MCF 10A (cell line): ENCODE data around the gene VPS26A. TPM values are rescaled to one million over a fixed set of nuclear protein-coding genes. Genes with fewer than 3 reads are reported as not detected.

Experiments
- BruUV-seq: library from RNA; stranded (reverse); fragments of 400-500 nt; replicated peaks from 2 replicates; lab custom pipeline; 2021; lab: Mats Ljungman, UMichigan
- CTCF ChIA-PET: fragments of 300-600 bp; sonication (Branson Sonifier 250); formaldehyde crosslinking; extraction: SDS; loops from one replicate; lab custom pipeline; 2021; ENCODE audit warnings: antibody characterized with exemption, inconsistent platforms; lab: Yijun Ruan, JAX
- POLR2A ChIA-PET: fragments of 300-600, 350-650 bp; sonication (Branson Sonifier 250); formaldehyde crosslinking; extraction: SDS; loops from one replicate; lab custom pipeline; 2020; ENCODE audit warnings: antibody characterized with exemption, inconsistent platforms; lab: Yijun Ruan, JAX
- DNase-seq: peaks from one replicate; pipeline ENCODE4 v3.0.0-alpha.2; 2018; ENCODE audit not compliant: unreplicated experiment
- H3K27ac Mint-ChIP-seq: one replicate; pipeline ENCODE4 v1.8.0; 2022; ENCODE audit warnings: mild to moderate bottlenecking, low read depth, mixed read lengths; ENCODE audit not compliant: unreplicated experiment
- H3K27me3 Mint-ChIP-seq: one replicate; pipeline ENCODE4 v1.8.0; 2022; ENCODE audit warnings: mixed read lengths; ENCODE audit not compliant: insufficient read depth, unreplicated experiment
- H3K36me3 Mint-ChIP-seq: one replicate; pipeline ENCODE4 v1.8.0; 2022; ENCODE audit warnings: mild to moderate bottlenecking, moderate library complexity, mixed read lengths; ENCODE audit not compliant: insufficient read depth, unreplicated experiment
- H3K4me1 Mint-ChIP-seq: one replicate; pipeline ENCODE4 v1.8.0; 2022; ENCODE audit warnings: mixed read lengths; ENCODE audit not compliant: insufficient read depth, unreplicated experiment
- H3K4me3 Mint-ChIP-seq: one replicate; pipeline ENCODE4 v1.8.0; 2022; ENCODE audit warnings: mild to moderate bottlenecking, moderate library complexity, mixed read lengths; ENCODE audit not compliant: unreplicated experiment
- H3K9me3 Mint-ChIP-seq: one replicate; pipeline ENCODE4 v1.8.0; 2022; ENCODE audit warnings: mixed read lengths; ENCODE audit not compliant: unreplicated experiment
- CTCF ChIP-seq: fragments of 200-600 bp; IDR thresholded peaks from one replicate; pipeline ENCODE4 v1.8.0; 2022; ENCODE audit warnings: antibody characterized with exemption, mild to moderate bottlenecking; ENCODE audit not compliant: unreplicated experiment
- intact Hi-C: fragments of 100-400 bp; cut with micrococcal nuclease; formaldehyde crosslinking; loops from 2 replicates; pipeline ENCODE4 v1.14.1; 2022
- total RNA-seq: library from RNA; stranded (reverse); gene quantifications from 2 replicates; pipeline ENCODE4 v1.2.3, GENCODE V29; 2022

VPS26A gene
- total RNA-seq, 1 experiment from 2014 or later: 63.7 TPM

- ChIA-PET POLR2A (interaction anchor here (1.5 kb wide), 1 partner anchor 39 kb away, joined by 7 read pairs; the partner anchor contains the start of gene SUPV3L1), CTCF (no interaction called here)
- Mint-ChIP-seq H3K4me1 (peaks cover 16% of the 10 kb centered on the region), H3K27ac (no peak overlapping the region), H3K36me3 (no peaks in the 10 kb centered on the region), H3K4me3 (no peak overlapping the region), H3K9me3 (no peaks in the 10 kb centered on the region), H3K27me3 (no peaks in the 10 kb centered on the region)
- no TSS peak for BruUV-seq
- no peak for TF ChIP-seq CTCF
- no peak for DNase-seq
- intact Hi-C loops: loop anchor here (5.0 kb wide), 1 partner anchor 97 kb away; the partner anchor contains the start of gene VPS26A
Observed at GRCh38 chr10:69218831-69219230, 94.9 kb downstream of the VPS26A start.

GRCh38 chr10:69220041-69220451, 96.1 kb downstream of the VPS26A start, which contains the start of gene HKDC1:
HKDC1 (plus strand) TSS chr10:69220332; CDS start chr10:69220436, 104 bp downstream.
- POLR2A ChIA-PET: interaction anchor here (0.6 to 1.5 kb wide), 2 partner anchors 40 to 241 kb away, joined by 3 to 7 read pairs; partner anchors contain the start of gene SUPV3L1
- BruUV-seq: no TSS peak
- DNase-seq: no peak

GRCh38 chr10:69220507-69220906, 96.5 kb downstream of the VPS26A start:
- no peak for TF ChIP-seq CTCF
- no TSS peak for BruUV-seq

More at GRCh38 chr10:69220041-69220451, 96.1 kb downstream of the VPS26A start, which contains the start of gene HKDC1:
- Mint-ChIP-seq H3K4me3 (no peak within 1 kb of the TSS), H3K4me1 (peaks cover 21% of the 10 kb centered on the region), H3K36me3 (no peaks in the 10 kb centered on the region), H3K9me3 (no peaks in the 10 kb centered on the region), H3K27ac (no peak within 1 kb of the TSS), H3K27me3 (no peaks in the 10 kb centered on the region)
- intact Hi-C loops: no loop called here
- no peak for TF ChIP-seq CTCF
- CTCF ChIA-PET: no interaction called here

More at GRCh38 chr10:69220507-69220906, 96.5 kb downstream of the VPS26A start:
- Mint-ChIP-seq H3K27ac (no peak overlapping the region), H3K27me3 (no peaks in the 10 kb centered on the region), H3K36me3 (no peaks in the 10 kb centered on the region), H3K4me1 (peaks cover 26% of the 10 kb centered on the region), H3K9me3 (no peaks in the 10 kb centered on the region), H3K4me3 (no peak overlapping the region)
- intact Hi-C loops: no loop called here
- POLR2A ChIA-PET: interaction anchor here (1.5 kb wide), 1 partner anchor 40 kb away, joined by 7 read pairs; the partner anchor contains the start of gene SUPV3L1
- no peak for DNase-seq
- CTCF ChIA-PET: no interaction called here

Other genes with a start within 250 kb of the VPS26A start
- 50.1 and 66.3 TPM in 2 replicates for gene DDX50, start 222.9 kb upstream of the VPS26A start, total RNA-seq
- gene DDX21, start 168.0 kb upstream of the VPS26A start, total RNA-seq: 144 and 216 TPM in 2 replicates
- gene KIFBP, start 135.4 kb upstream of the VPS26A start, total RNA-seq: 20.9 and 23.2 TPM in 2 replicates
- 2.3 and 2.7 TPM in 2 replicates for gene SRGN, start 36.1 kb upstream of the VPS26A start, total RNA-seq
- 65.1 and 73.6 TPM in 2 replicates for gene SUPV3L1, start 56.1 kb downstream of the VPS26A start, total RNA-seq
- 0.68 and 1.1 TPM in 2 replicates for gene HKDC1, start 96.2 kb downstream of the VPS26A start, total RNA-seq
- 126 and 134 TPM in 2 replicates for gene HK1, start 154.3 kb downstream of the VPS26A start, total RNA-seq